GM19240 (cell line): Measurements from ENCODE around the gene TAF7L.

Experiments
- DNase-seq: peaks from one replicate; pipeline ENCODE4 v3.0.0; 2011; ENCODE audit warnings: low spot score; ENCODE audit not compliant: insufficient read length

The TAF7L gene

DNA sequence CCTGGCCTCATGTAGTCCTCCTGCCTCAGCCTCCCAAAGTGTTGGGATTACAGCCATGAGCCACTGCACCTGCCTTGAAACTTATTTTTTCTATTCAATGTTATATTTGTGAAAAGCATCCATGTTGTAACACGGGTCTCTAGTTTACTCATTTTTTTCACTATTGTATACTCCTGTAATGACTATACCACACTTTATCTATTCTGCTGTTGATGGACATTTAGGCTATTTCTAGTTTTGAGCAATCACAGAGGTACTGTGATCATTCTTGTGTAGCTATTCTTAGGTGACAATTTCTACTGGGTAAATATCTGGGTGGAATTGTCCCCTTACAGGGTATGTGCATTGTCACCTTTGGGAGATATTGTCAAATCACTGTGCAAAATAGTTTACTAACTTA is 67.9 kb downstream of the TAF7L start:
- DNase-seq = no peak

DNA sequence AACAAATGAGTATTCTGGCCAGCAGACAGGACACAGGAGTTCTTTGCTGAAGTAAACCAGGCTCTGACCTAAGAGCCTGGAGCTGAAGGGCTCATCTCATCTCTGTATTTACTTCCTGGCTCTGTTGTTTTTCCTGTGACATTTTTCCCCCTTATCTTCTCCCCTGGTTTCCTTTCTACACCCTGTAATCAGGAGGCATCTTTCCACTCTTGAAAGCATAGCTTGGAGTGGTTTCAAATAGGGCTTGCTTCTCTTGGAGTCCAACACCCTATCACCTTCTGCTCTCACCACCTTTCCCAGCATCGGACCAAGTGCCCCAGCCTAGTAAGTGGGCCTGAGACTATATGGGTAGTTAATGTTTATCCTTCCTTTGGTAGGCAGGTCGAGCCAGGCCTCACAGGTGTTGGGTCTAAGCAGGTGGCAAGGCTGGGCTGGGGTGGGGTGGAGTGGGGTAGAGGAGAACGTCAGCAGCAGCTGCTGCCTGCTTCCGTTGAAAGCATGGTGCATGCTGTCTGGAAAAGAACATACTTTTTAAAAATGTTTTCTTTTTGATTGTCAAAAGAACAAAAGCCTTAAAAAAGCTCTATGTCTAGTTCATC is 70.4 kb downstream of the TAF7L start:
- no peak for DNase-seq

DNA sequence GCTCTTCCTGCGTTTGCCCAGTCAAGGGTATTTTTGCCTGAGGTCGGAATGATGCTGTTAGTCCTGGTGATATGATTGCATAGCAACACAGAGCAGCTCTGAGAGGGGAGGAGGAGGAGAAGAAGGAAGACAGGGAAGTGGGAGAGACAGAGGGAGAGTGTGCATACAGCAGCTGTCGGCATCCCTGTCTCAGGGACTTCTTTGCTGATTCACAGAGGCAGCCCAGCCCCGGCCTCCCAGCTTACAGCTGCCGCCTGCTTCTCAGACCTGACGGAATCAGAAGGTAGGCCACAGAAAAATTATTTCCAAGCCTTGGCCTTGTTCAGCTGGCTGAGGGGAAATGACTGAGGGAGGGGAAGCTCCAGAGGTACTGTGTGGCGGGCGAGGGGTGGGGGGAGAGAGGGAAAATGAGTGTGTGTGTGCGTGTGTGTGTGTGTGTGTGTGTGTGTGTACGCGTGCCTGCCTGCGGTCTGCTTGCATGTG is 71.2 kb downstream of the TAF7L start:
- no peak for DNase-seq

- DNase-seq = no peak
Observed at GRCh38 chrX:101219116-101219863, 71.8 kb downstream of the TAF7L start, which contains the start of gene DRP2. TSS of gene DRP2 (plus strand) at chrX:101219786. CDS start at chrX:101231648, 11,862 bp downstream.
